Right atrium auricular region (tissue), 2 donors: ENCODE measurements around the gene CAVIN2. TPM values are rescaled to one million over a fixed set of nuclear protein-coding genes. Genes with fewer than 3 reads are reported as not detected.

ENCODE experiments used
- DNase-seq: peaks from one replicate; pipeline ENCODE4 v3.0.0-alpha.2; 2019; ENCODE audit warnings: low spot score
- H3K27ac ChIP-seq, 2 donors: fragments of 200-600 bp; sonication (generic); 1 replicate in 1 of 2; 2 replicates in 1 of 2; pipeline ENCODE4 v1.5.1; 2016 to 2019
- H3K27me3 ChIP-seq, 2 donors: fragments of 200-600 bp; sonication (generic); one replicate each; pipeline versions ENCODE4 v1.5.1 to v1.6.0; 2017 to 2019
- H3K36me3 ChIP-seq: fragments of 200-600 bp; sonication (generic); one replicate; pipeline ENCODE4 v1.5.1; 2016
- H3K4me1 ChIP-seq, 2 donors: fragments of 200-600 bp; sonication (generic); one replicate each; pipeline versions ENCODE4 v1.5.1 to v1.6.0; 2017 to 2019
- H3K4me3 ChIP-seq, 2 donors: fragments of 200-600 bp; sonication (generic); 1 replicate in 1 of 2; 2 replicates in 1 of 2; pipeline ENCODE4 v1.5.1; 2017 to 2019; ENCODE audit warnings: mild to moderate bottlenecking in 1 of 2, moderate library complexity in 1 of 2
- H3K9me3 ChIP-seq, 2 donors: fragments of 200-600 bp; sonication (generic); one replicate each; pipeline ENCODE4 v1.5.1; 2019
- total RNA-seq, 2 donors: library from RNA; depleted of rRNA; stranded (reverse); fragments of >200 nt; gene quantifications; one replicate each; pipeline ENCODE4 v1.1.0, GENCODE V29; 2016
- TF ChIP-seq, protein P1 (sequence below), 2 donors: fragments of 200-600 bp; sonication (generic); IDR thresholded peaks; one replicate each; pipeline ENCODE4 v1.5.1; 2019; ENCODE audit warnings: antibody characterized with exemption in 2 of 2

The CAVIN2 gene
- total RNA-seq, 2 donors from 2014 or later = 118 to 263 TPM

DNA sequence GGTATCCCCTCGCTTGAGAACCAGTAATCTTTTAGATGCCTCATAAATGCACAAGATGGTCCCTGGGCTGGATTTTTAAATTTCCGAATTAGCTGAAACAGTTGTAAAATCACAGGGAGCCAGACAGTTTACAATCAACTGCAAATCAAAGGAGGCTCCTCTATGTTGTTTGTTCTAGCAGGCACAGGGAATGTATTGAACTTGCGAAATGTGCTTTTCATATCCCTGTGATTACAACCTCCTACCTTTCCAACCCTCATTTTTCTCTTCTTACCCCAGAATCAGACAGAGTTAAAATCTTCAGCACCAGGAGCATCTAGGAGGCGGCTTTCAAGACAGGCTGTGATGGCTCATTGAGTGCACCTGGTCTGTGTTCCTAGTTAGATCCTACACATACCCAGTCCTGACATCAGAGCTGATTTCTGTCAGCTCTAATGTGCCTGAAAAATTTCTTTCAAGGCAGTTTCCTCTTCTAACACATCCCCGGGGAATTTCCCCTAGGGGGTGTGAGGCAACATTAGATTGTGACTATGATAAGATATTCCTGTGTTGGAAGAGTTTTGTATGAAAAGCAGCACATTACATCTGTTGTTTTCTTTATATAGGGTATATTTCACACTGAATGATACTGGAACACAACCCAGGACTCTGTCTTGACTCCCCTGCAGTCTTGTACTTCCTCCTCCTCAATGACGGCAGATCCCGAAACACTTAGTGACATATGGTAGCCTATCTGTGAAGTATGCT is 17.9 kb upstream of the CAVIN2 start:
- peak overlapping the region; percentile 41 to 90 for H3K27ac ChIP-seq
- peaks cover 0 to 73% of the 10 kb centered on the region in 2 donors for H3K4me1 ChIP-seq
- peaks cover 0 to 4% of the 10 kb centered on the region in 2 donors for H3K9me3 ChIP-seq
- TF ChIP-seq, protein P1, sequence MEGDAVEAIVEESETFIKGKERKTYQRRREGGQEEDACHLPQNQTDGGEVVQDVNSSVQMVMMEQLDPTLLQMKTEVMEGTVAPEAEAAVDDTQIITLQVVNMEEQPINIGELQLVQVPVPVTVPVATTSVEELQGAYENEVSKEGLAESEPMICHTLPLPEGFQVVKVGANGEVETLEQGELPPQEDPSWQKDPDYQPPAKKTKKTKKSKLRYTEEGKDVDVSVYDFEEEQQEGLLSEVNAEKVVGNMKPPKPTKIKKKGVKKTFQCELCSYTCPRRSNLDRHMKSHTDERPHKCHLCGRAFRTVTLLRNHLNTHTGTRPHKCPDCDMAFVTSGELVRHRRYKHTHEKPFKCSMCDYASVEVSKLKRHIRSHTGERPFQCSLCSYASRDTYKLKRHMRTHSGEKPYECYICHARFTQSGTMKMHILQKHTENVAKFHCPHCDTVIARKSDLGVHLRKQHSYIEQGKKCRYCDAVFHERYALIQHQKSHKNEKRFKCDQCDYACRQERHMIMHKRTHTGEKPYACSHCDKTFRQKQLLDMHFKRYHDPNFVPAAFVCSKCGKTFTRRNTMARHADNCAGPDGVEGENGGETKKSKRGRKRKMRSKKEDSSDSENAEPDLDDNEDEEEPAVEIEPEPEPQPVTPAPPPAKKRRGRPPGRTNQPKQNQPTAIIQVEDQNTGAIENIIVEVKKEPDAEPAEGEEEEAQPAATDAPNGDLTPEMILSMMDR (IDR thresholded peaks at IDR 0.05) = no peak
- no peak for DNase-seq
- H3K4me3 ChIP-seq = no peak overlapping the region
- H3K36me3 ChIP-seq = no peaks in the 10 kb centered on the region
- H3K27me3 ChIP-seq = no peaks in the 10 kb centered on the region

GRCh38 chr2:191863988-191864387 is 17.1 kb upstream of the CAVIN2 start:
- Histone ChIP-seq H3K4me1 (peaks cover 0 to 68% of the 10 kb centered on the region in 2 donors), H3K27ac (peak overlapping the region; percentile 41 to 90), H3K4me3 (no peak overlapping the region), H3K36me3 (no peaks in the 10 kb centered on the region), H3K9me3 (peaks cover 0 to 7% of the 10 kb centered on the region in 2 donors), H3K27me3 (no peaks in the 10 kb centered on the region)
- no peak for DNase-seq
- TF ChIP-seq, protein P1 (IDR thresholded peaks at IDR 0.05) = no peak

GRCh38 chr2:191862156-191862775 is 15.4 kb upstream of the CAVIN2 start:
- H3K9me3 ChIP-seq = peaks cover 0 to 7% of the 10 kb centered on the region in 2 donors
- H3K4me3 ChIP-seq = no peak overlapping the region
- DNase-seq = no peak
- peak overlapping the region in 1 of 2 donors; percentile 40 for H3K27ac ChIP-seq
- H3K4me1 ChIP-seq = peaks cover 0 to 51% of the 10 kb centered on the region in 2 donors
- TF ChIP-seq, protein P1 (IDR thresholded peaks at IDR 0.05) = no peak
- H3K27me3 ChIP-seq = no peaks in the 10 kb centered on the region
- no peaks in the 10 kb centered on the region for H3K36me3 ChIP-seq

DNA sequence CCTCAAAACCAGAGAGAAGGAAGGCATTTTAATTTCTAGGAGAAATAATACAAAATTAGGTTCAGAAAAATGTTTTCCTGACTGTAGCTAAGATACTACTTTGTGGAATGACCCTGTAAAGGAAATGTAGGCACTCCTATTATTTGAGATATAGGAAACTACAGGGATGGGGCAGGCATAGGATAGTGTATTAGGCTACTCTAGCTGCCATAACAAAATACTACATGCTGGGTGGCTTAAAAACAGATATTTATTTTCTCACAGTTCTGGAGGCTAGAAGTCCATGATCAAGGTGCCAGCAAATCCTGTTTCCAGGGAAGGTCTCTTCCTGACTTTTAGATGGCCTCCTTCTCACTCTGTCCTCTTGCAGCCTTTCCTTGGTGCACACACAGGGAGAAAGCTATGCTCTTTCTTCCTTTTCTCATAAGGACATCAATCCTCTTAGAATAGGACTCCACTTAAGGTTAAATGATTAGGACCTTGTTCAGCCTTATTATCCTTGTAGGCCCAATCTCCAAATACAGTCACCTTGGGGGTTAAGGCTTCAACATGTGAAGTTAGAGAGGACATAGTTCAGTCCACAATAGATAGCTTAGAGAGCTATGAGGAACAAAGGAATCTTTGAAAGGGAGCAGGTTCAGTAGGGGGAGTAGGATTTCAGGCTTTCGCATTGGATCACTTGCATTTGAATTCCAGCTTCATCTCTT is 14.0 kb upstream of the CAVIN2 start:
- Histone ChIP-seq H3K9me3 (peaks cover 0 to 7% of the 10 kb centered on the region in 2 donors), H3K36me3 (no peaks in the 10 kb centered on the region), H3K4me3 (no peak overlapping the region), H3K4me1 (peaks cover 0 to 37% of the 10 kb centered on the region in 2 donors), H3K27me3 (no peaks in the 10 kb centered on the region), H3K27ac (peak overlapping the region in 1 of 2 donors; percentile 40)
- TF ChIP-seq, protein P1 (IDR thresholded peaks at IDR 0.05) = no peak
- DNase-seq = no peak

GRCh38 chr2:191859681-191860080 is 12.8 kb upstream of the CAVIN2 start:
- TF ChIP-seq, protein P1 (IDR thresholded peaks at IDR 0.05) = no peak
- Histone ChIP-seq H3K27ac (no peak overlapping the region), H3K4me3 (no peak overlapping the region), H3K9me3 (peaks cover 0 to 7% of the 10 kb centered on the region in 2 donors), H3K4me1 (peaks cover 0 to 33% of the 10 kb centered on the region in 2 donors), H3K36me3 (no peaks in the 10 kb centered on the region), H3K27me3 (no peaks in the 10 kb centered on the region)
- DNase-seq = no peak
